ENCODE results near the gene DDX27. TPM values are rescaled to one million over a fixed set of nuclear protein-coding genes. Genes with fewer than 3 reads are reported as not detected.

Gene DDX27
- total RNA-seq, 1 donor from 2014 or later = 61.1 TPM

DNA sequence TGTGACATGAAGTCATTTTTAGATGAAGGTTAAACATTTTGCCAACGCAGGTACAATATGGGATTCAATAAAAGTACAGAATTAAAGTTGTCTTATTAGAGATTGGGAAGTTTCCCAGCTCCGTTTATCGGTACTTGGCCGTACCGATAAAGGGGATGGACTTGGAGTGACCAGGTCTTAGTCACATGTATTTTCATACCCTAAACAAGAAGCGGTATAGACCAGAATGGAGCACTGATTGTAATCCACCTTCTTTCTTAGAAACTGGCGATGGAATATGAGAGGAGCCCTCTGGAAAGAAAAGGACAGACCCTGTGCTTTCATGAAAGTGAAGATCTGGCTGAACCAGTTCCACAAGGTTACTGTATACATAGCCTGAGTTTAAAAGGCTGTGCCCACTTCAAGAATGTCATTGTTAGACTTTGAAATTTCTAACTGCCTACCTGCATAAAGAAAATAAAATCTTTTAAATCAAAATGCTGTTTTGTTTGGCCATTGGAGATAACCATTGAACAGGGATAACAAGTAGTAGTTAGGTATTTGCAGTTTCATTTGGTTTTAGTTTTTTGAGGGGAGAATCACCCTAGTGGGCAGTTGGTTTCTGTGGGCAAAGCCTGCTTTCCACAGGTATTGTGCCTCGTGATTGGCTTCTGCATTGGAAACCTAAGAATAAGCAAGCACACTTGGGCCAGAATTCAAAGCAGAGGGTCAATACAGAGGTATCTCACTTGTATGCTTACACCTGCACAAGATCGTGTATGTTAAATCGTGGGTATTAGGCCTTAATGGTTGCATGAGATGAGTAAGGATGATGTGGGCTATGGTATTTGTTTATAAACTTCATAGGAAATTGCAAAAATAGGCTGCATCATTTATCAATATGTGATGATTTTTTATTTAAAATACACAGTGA, 69.8 kb downstream of the DDX27 start:
- DNase-seq (ENCODE audit: low read depth) = no peak

GRCh38 chr20:49290608-49291191, 71.5 kb downstream of the DDX27 start:
- DNase-seq (ENCODE audit: low read depth) = no peak

GRCh38 chr20:49291200-49291599, 72.0 kb downstream of the DDX27 start:
- DNase-seq (ENCODE audit: low read depth) = no peak

DNA sequence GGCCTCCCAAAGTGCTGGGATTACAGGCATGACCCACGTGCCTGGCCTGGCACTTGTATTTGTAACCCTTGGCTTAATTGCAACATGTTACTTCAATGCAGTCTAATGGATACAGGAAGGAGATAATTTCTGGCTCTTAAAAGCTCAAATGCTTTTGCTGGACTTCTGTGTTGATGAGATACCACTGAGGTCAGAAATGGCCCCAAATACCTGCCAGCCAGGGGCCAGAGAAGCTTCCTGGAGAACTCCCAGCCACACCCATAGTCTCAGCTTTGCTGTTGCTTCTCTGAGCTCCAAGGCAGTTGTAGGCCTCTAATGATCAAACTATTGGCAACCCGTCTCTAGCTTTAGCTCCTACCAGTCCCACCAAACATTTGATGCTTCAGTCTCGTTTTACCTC, 72.8 kb downstream of the DDX27 start:
- DNase-seq (ENCODE audit: low read depth) = no peak

DNA sequence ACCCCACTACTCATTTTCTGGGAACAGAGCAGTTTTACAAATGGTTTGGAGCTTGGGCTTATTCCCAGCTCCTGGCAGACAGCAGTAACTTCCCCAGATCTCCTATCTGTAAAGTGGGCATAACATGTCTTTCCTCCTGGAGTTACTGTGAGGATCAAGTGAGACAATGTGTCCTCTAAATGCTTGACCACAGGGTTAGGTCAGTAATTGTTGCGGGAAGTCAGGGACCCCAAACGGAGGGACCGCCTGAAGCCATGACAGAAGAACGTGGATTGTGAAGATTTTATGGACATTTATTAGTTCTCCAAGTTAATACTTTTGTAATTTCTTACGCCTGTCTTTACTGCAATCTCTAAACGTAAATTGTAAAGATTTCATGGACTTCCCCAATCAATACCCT, 73.9 kb downstream of the DDX27 start:
- no peak for DNase-seq (ENCODE audit: low read depth)

Other genes starting within 250 kb of the DDX27 start
- 96.4 and 137 TPM in 2 replicates for gene CSE1L, start 173.1 kb upstream of the DDX27 start, total RNA-seq
- gene STAU1, start 31.1 kb upstream of the DDX27 start, total RNA-seq = 47.2 and 117 TPM in 2 replicates
- 51.9 and 89.2 TPM in 2 replicates for gene ZNFX1, start 58.6 kb downstream of the DDX27 start, total RNA-seq